RWPE1 (cell line): ENCODE measurements around the gene NACAD.

Experiments
- CTCF ChIA-PET: fragments of 350-600 bp; sonication (Branson Sonifier 250); formaldehyde crosslinking; extraction: SDS; loops from one replicate; lab custom pipeline; 2021; lab: Yijun Ruan, JAX
- POLR2A ChIA-PET: fragments of 400-600 bp; formaldehyde crosslinking; extraction: SDS; loops from one replicate; lab custom pipeline; 2020; ENCODE audit warnings: antibody characterized with exemption; ENCODE audit not compliant: low non-redundant PET; lab: Yijun Ruan, JAX
- DNase-seq: peaks from one replicate; pipeline ENCODE4 v3.0.0; 2012; ENCODE audit warnings: low spot score
- H3K27ac ChIP-seq: fragments of 450-650 bp; 2 replicates; pipeline ENCODE4 v1.5.1; 2017
- CTCF ChIP-seq: fragments of 450-650 bp; conservative IDR thresholded peaks from 2 replicates; pipeline ENCODE4 v1.5.1; 2017; ENCODE audit warnings: low read depth, mild to moderate bottlenecking

NACAD gene

GRCh38 chr7:45073031-45073785 is 15.6 kb downstream of the NACAD start:
- no peak for TF ChIP-seq CTCF
- ChIA-PET CTCF (no interaction called here), POLR2A (no interaction called here)
- peak overlapping the region; percentile 53 for H3K27ac ChIP-seq
- no peak for DNase-seq

- no peak for TF ChIP-seq CTCF
- POLR2A ChIA-PET = no interaction called here
- peak overlapping the region; percentile 53 for H3K27ac ChIP-seq
- DNase-seq = no peak
- CTCF ChIA-PET = interaction anchor here (0.5 kb wide), 1 partner anchor 73 kb away, joined by 3 read pairs; no protein-coding TSS in a partner anchor
Observed at GRCh38 chr7:45072131-45073030, 16.4 kb downstream of the NACAD start.

- DNase-seq = no peak
- ChIA-PET POLR2A (no interaction called here), CTCF (no interaction called here)
- H3K27ac ChIP-seq = no peak overlapping the region
- TF ChIP-seq CTCF = no peak
Observed at GRCh38 chr7:45071528-45071927, 17.2 kb downstream of the NACAD start.

- DNase-seq = no peak
- ChIA-PET POLR2A (interaction anchor here (0.7 kb wide), 1 partner anchor 55 kb away, joined by 4 read pairs; no protein-coding TSS in a partner anchor), CTCF (interaction anchor here (0.8 kb wide), 1 partner anchor 66 kb away, joined by 4 read pairs; no protein-coding TSS in a partner anchor)
- H3K27ac ChIP-seq = peak overlapping the region; percentile 16
- no peak for TF ChIP-seq CTCF
Observed at GRCh38 chr7:45070254-45070642, 18.5 kb downstream of the NACAD start.

GRCh38 chr7:45069444-45070253 is 19.1 kb downstream of the NACAD start:
- peak overlapping the region; percentile 16 for H3K27ac ChIP-seq
- no peak for TF ChIP-seq CTCF
- CTCF ChIA-PET = interaction anchor here (0.8 kb wide), 1 partner anchor 66 kb away, joined by 4 read pairs; no protein-coding TSS in a partner anchor
- DNase-seq = no peak
- POLR2A ChIA-PET = interaction anchor here (0.7 kb wide), 1 partner anchor 54 kb away, joined by 4 read pairs; no protein-coding TSS in a partner anchor
